Stimulated activated CD8-positive, alpha-beta memory T cell treated with anti-CD3 and anti-CD28 coated beads, Interleukin-7, amount 100 ng/mL, for 4 hours (primary cell): ENCODE results near the gene ZNF575.
A peak's percentile ranks its signal among the peaks of the same experiment; 100 is the strongest.

ENCODE experiments used
- DNase-seq, 2 donors: peaks; one replicate each; pipeline ENCODE4 v3.0.0-alpha.2; 2020; ENCODE audit warnings: low read depth in 2 of 2

ZNF575 gene

GRCh38 chr19:43532962-43533545 is at the start of gene ZNF575:
TSS of gene ZNF575 (plus strand) at chr19:43533188. CDS start at chr19:43534423, 1,235 bp downstream.
- peak; percentile 78 to 81 for DNase-seq

- DNase-seq: no peak
Observed at GRCh38 chr19:43483281-43483680, 49.7 kb upstream of the ZNF575 start.

- no peak for DNase-seq
Observed at GRCh38 chr19:43485951-43486350, 47.0 kb upstream of the ZNF575 start.

- no peak for DNase-seq
Observed at GRCh38 chr19:43486412-43486811, 46.6 kb upstream of the ZNF575 start.

GRCh38 chr19:43488179-43488578 is 44.8 kb upstream of the ZNF575 start:
- DNase-seq: no peak

- no peak for DNase-seq
Observed at GRCh38 chr19:43489310-43489709, 43.7 kb upstream of the ZNF575 start.

GRCh38 chr19:43489979-43490599 is 42.9 kb upstream of the ZNF575 start:
- no peak for DNase-seq

GRCh38 chr19:43490759-43491158 is 42.2 kb upstream of the ZNF575 start:
- no peak for DNase-seq

GRCh38 chr19:43495082-43495481 is 37.9 kb upstream of the ZNF575 start:
- DNase-seq: no peak

GRCh38 chr19:43496960-43497359 is 36.0 kb upstream of the ZNF575 start:
- DNase-seq: no peak

GRCh38 chr19:43498233-43498842 is 34.6 kb upstream of the ZNF575 start:
- no peak for DNase-seq

GRCh38 chr19:43499042-43499441 is 33.9 kb upstream of the ZNF575 start:
- no peak for DNase-seq

GRCh38 chr19:43501661-43502418 is 31.1 kb upstream of the ZNF575 start:
- DNase-seq: no peak

- DNase-seq: no peak
Observed at GRCh38 chr19:43502419-43502976, 30.5 kb upstream of the ZNF575 start.

GRCh38 chr19:43503501-43504425 is 29.2 kb upstream of the ZNF575 start:
- DNase-seq: peak; percentile 97 to 99

GRCh38 chr19:43504426-43505185 is 28.4 kb upstream of the ZNF575 start, which contains the start of gene PHLDB3:
TSS of gene PHLDB3 (minus strand) at chr19:43504746. CDS start at chr19:43504118, 628 bp downstream.
- peak in 1 of 2 donors; percentile 33 for DNase-seq

GRCh38 chr19:43505186-43505456 is 27.9 kb upstream of the ZNF575 start:
- DNase-seq: no peak

- no peak for DNase-seq
Observed at GRCh38 chr19:43505941-43506340, 27.0 kb upstream of the ZNF575 start.

- DNase-seq: no peak
Observed at GRCh38 chr19:43506629-43507028, 26.4 kb upstream of the ZNF575 start.

- DNase-seq: no peak
Observed at GRCh38 chr19:43507880-43508279, 25.1 kb upstream of the ZNF575 start.

GRCh38 chr19:43510713-43511112 is 22.3 kb upstream of the ZNF575 start:
- DNase-seq: no peak
